ENCODE results near the gene MKNK1. TPM values are rescaled to one million over a fixed set of nuclear protein-coding genes. Genes with fewer than 3 reads are reported as not detected.
A peak's percentile ranks its signal among the peaks of the same experiment; 100 is the strongest.

MKNK1 gene
- total and polyA plus RNA-seq, 12 donors: 22.4 to 50.6 (median 36.8) TPM

DNA sequence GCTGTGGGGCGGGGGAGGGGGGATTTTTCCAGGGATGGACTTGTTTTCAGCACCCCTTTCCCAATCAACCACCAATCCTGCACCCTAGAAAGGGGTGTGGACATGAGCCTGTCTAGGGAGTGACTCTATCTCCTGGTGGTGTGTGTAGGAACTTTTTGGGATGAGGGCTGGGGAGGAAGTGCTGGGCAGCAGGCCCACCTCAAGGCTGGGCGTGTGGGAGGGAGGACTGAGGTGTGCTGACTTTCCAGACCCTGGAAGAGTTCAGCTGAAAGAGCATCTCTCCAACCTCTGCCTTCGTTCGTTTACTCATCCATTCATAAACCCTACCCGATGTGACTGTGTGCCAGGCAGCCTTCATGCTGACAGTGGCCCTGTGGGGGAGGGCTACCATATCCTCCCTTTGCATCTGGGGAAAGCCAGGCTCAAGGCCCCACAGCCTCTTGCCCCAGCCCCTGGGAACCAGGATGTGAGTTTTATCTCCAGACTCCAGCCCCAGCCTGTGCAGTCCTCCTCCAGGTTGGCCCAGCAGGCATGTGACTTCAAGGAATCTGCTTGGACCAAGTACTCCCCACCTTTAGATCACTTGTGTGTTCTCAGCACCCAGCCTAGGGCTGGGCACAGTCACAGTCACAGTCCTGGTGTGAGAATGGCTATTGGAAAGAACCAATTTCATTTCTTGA lies 59.4 kb downstream of the MKNK1 start:
- WGBS, 2 donors: 49 to 57% methylated on average over 5 of the region's 5 CpGs

DNA sequence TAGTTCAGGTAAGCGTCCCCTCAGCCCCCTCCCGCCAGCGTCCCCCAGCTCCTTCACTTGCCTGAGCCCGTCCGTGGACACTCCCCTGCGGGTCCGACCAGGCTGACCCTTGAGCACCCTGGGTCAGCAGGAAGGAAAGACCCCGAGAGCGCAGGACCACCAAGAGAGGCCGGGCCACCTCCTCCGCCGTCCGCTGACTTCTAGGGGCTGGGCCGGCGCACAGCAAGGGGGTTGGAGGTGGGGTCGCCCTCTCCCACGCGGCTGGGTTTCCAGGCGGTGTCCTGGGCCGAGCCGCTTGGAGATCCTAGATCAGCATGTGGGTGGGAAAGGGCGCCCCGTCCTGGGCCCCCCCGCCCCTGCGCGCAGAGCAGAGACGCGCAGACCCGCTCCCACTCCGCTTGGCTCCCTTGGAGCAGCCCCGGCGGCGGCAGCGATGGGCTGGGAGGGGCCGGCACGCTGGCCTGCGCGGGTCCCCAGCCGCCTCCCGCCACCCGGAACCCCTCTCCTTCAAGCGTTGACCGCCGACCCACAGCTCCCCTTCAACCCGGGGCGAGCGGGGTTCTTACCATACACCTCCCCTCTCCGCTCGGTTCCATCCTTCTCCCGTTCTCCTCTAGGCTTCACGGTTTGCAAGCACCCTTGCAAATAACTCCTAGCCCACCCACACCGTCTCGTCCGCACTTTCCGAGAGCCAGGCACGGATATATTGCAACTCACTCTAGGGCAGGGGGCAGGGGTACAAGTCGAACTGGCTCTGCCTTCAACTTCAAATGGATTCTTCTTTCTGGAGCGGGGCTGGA lies 60.1 kb downstream of the MKNK1 start:
- ATAC-seq: peak in 2 of 8 donors; percentile 19 to 35

More for the DNA sequence above, 59.4 kb downstream of the MKNK1 start:
- Histone ChIP-seq H3K27me3 (peaks cover 6 to 77% (median 47%) of the 10 kb centered on the region in 7 donors), H3K27ac (no peak overlapping the region), H3K4me1 (peaks cover 0 to 7% (median 5%) of the 10 kb centered on the region in 9 donors), H3K36me3 (no peaks in the 10 kb centered on the region), H3K9me3 (no peaks in the 10 kb centered on the region), H3K4me3 (no peak overlapping the region)
- intact Hi-C loops (cut with DNase I): no loop called here
- DNase-seq (no peak), ATAC-seq (no peak)
- TF ChIP-seq, protein P1, sequence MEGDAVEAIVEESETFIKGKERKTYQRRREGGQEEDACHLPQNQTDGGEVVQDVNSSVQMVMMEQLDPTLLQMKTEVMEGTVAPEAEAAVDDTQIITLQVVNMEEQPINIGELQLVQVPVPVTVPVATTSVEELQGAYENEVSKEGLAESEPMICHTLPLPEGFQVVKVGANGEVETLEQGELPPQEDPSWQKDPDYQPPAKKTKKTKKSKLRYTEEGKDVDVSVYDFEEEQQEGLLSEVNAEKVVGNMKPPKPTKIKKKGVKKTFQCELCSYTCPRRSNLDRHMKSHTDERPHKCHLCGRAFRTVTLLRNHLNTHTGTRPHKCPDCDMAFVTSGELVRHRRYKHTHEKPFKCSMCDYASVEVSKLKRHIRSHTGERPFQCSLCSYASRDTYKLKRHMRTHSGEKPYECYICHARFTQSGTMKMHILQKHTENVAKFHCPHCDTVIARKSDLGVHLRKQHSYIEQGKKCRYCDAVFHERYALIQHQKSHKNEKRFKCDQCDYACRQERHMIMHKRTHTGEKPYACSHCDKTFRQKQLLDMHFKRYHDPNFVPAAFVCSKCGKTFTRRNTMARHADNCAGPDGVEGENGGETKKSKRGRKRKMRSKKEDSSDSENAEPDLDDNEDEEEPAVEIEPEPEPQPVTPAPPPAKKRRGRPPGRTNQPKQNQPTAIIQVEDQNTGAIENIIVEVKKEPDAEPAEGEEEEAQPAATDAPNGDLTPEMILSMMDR (IDR thresholded peaks at IDR 0.05): no peak

DNA sequence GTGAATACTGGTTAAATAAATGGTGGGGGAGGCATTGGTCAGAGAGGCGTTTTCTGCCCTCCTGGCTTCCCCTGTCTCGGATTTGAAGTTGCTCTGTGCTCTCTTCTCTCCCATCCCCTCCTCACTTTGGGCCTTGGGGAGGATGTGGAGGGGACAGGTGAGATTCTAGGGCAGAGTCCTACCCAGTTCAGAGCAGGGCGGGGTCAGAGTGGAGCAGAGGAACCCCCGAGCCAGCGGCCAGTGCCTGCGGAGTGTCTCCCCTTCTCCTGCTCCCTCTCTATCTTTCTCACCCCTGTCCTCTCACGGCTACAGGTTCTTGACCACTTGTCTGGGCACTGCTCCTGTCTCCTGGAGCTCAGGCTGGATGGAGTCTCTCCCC lies 60.7 kb downstream of the MKNK1 start:
- peaks cover 0 to 7% (median 5%) of the 10 kb centered on the region in 9 donors for H3K4me1 ChIP-seq
- WGBS, 2 donors: 41 to 45% methylated on average over 6 to 7 of the region's 7 CpGs
- no peak for ATAC-seq
- H3K4me3 ChIP-seq: no peak overlapping the region
- no peaks in the 10 kb centered on the region for H3K36me3 ChIP-seq
- no peak overlapping the region for H3K27ac ChIP-seq
- no peaks in the 10 kb centered on the region for H3K9me3 ChIP-seq
- DNase-seq: no peak
- intact Hi-C loops (cut with DNase I): no loop called here
- peaks cover 6 to 79% (median 46%) of the 10 kb centered on the region in 7 donors for H3K27me3 ChIP-seq
- TF ChIP-seq, protein P1 (IDR thresholded peaks at IDR 0.05): no peak

More for the DNA sequence above, 60.1 kb downstream of the MKNK1 start:
- no peak overlapping the region for H3K27ac ChIP-seq
- DNase-seq: no peak
- peaks cover 6 to 77% (median 46%) of the 10 kb centered on the region in 7 donors for H3K27me3 ChIP-seq
- H3K4me3 ChIP-seq: peak overlapping the region in 3 of 10 donors; percentile 2 to 25 (median 8)
- WGBS, 2 donors: 3 to 4% methylated on average over 53 to 58 of the region's 58 CpGs
- H3K36me3 ChIP-seq: no peaks in the 10 kb centered on the region
- intact Hi-C loops (cut with DNase I): no loop called here
- TF ChIP-seq, protein P1 (IDR thresholded peaks at IDR 0.05): no peak
- no peaks in the 10 kb centered on the region for H3K9me3 ChIP-seq
- H3K4me1 ChIP-seq: peaks cover 0 to 7% (median 5%) of the 10 kb centered on the region in 9 donors

DNA sequence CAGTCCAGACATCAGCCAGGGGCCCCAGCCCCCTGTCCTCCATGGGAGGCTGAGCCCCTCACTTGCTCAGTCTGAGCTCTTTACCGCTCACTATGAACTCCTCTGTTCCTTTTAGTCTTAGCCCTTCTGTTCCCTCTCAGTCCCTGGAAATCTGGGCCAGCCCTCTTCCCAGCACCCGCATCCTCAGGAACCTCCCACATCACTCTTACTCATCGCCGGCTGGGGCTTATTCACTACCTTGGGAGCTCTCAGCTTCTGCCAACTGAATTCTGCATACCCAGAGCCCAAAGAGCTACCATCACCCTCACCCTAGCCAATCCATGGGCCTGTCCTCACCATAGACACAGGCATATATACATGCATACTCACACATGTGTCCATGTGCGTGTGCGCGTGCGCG lies 64.1 kb downstream of the MKNK1 start:
- DNase-seq: no peak

More for the DNA sequence above, 64.1 kb downstream of the MKNK1 start:
- H3K27me3 ChIP-seq: peaks cover 6 to 72% (median 47%) of the 10 kb centered on the region in 7 donors
- WGBS, 2 donors: 66 to 76% methylated on average over 9 of the region's 9 CpGs
- no peaks in the 10 kb centered on the region for H3K36me3 ChIP-seq
- H3K4me3 ChIP-seq: no peak overlapping the region
- H3K27ac ChIP-seq: no peak overlapping the region
- intact Hi-C loops (cut with DNase I): loop anchor here in 2 of 10 donors (10.0 kb wide), 1 partner anchor 185 kb away; no protein-coding TSS in a partner anchor
- peaks cover 0 to 7% (median 5%) of the 10 kb centered on the region in 9 donors for H3K4me1 ChIP-seq
- TF ChIP-seq, protein P1 (IDR thresholded peaks at IDR 0.05): no peak
- no peaks in the 10 kb centered on the region for H3K9me3 ChIP-seq
- ATAC-seq: no peak
